Left lung (tissue), 10 donors: ENCODE data around the gene TSPAN7. TPM values are rescaled to one million over a fixed set of nuclear protein-coding genes. Genes with fewer than 3 reads are reported as not detected.

ENCODE experiments used
- ATAC-seq: fragments of 200-7000 bp; cut with Tn5 transposase; one replicate; pipeline ENCODE4 v1.9.1; 2020; ENCODE audit warnings: moderate library complexity
- DNase-seq, 4 donors: peaks; one replicate each; pipeline ENCODE4 v3.0.0-alpha.2; 2013 to 2020
- H3K27ac ChIP-seq, 2 donors: fragments of 200-600 bp; sonication (generic) in 1 of 2; one replicate each; pipeline versions ENCODE4 v1.5.0 to v1.8.0; 2020 to 2021
- H3K27me3 ChIP-seq, 2 donors: fragments of 200-600 bp; sonication (generic) in 1 of 2; one replicate each; pipeline versions ENCODE4 v1.5.0 to v1.8.0; 2020 to 2021
- H3K36me3 ChIP-seq, 2 donors: fragments of 200-600 bp; sonication (generic) in 1 of 2; one replicate each; pipeline versions ENCODE4 v1.5.0 to v1.8.0; 2020 to 2021
- H3K4me1 ChIP-seq, 2 donors: fragments of 200-600 bp; one replicate each; pipeline ENCODE4 v1.8.0; 2021
- H3K4me3 ChIP-seq, 2 donors: fragments of 200-600 bp; sonication (generic) in 1 of 2; one replicate each; pipeline versions ENCODE4 v1.5.0 to v1.8.0; 2020 to 2021; ENCODE audit warnings: mild to moderate bottlenecking in 1 of 2
- H3K9me3 ChIP-seq, 2 donors: fragments of 200-600 bp; sonication (generic) in 1 of 2; one replicate each; pipeline versions ENCODE4 v1.5.0 to v1.8.0; 2020 to 2021
- CTCF ChIP-seq, 2 donors: fragments of 200-600 bp; sonication (generic) in 1 of 2; IDR thresholded peaks; one replicate each; pipeline versions ENCODE4 v1.5.0 to v1.8.0; 2021; ENCODE audit warnings: antibody characterized with exemption in 2 of 2
- intact Hi-C, 2 donors: fragments of 100-400 bp; cut with DNase I; formaldehyde crosslinking; loops; one replicate each; pipeline versions ENCODE4 v1.11.2 to v1.14.2; 2022
- polyA plus RNA-seq, 6 donors: library from polyadenylated mRNA; unstranded; fragments of 120-200 nt; gene quantifications; one replicate each; pipeline ENCODE4 v1.2.1, GENCODE V29; 2013; ENCODE audit not compliant: insufficient read length in 6 of 6
- total RNA-seq, 2 donors: library from RNA; stranded (reverse); fragmentation: NEBNext Ultra II Directional; extraction: Animal tissue kit (Norgen Biotek cat#: 25700); gene quantifications; one replicate each; pipeline ENCODE4 v1.2.1, GENCODE V29; 2021
- donor health status: DM: no; HTN: yes; CAD: no.
- donor health status: DM: no; HTN: no; CAD: no.

The TSPAN7 gene
- total and polyA plus RNA-seq, 8 donors: 33.8 to 52.3 (median 45.9) TPM

GRCh38 chrX:38563030-38563429 is 1.7 kb downstream of the TSPAN7 start:
- intact Hi-C loops: no loop called here
- DNase-seq (no peak), ATAC-seq (no peak)
- peak overlapping the region in 1 of 2 donors; percentile 18 for H3K27ac ChIP-seq
- TF ChIP-seq CTCF (IDR thresholded peaks at IDR 0.05): no peak
- H3K9me3 ChIP-seq: no peaks in the 10 kb centered on the region
- H3K27me3 ChIP-seq: peaks cover 0 to 8% of the 10 kb centered on the region in 2 donors
- peak overlapping the region in 1 of 2 donors; percentile 50 for H3K4me3 ChIP-seq
- peaks cover 0 to 4% of the 10 kb centered on the region in 2 donors for H3K4me1 ChIP-seq
- H3K36me3 ChIP-seq: no peaks in the 10 kb centered on the region

GRCh38 chrX:38570396-38570795 is 9.1 kb downstream of the TSPAN7 start:
- peaks cover 0 to 2% of the 10 kb centered on the region in 2 donors for H3K27me3 ChIP-seq
- H3K9me3 ChIP-seq: no peaks in the 10 kb centered on the region
- peak; percentile 50 for ATAC-seq
- DNase-seq: no peak
- no peak overlapping the region for H3K27ac ChIP-seq
- H3K36me3 ChIP-seq: no peaks in the 10 kb centered on the region
- intact Hi-C loops: no loop called here
- no peak overlapping the region for H3K4me3 ChIP-seq
- no peaks in the 10 kb centered on the region for H3K4me1 ChIP-seq
- TF ChIP-seq CTCF (IDR thresholded peaks at IDR 0.05): no peak

- peaks cover 0 to 2% of the 10 kb centered on the region in 2 donors for H3K27me3 ChIP-seq
- no peak for DNase-seq
- no peak for TF ChIP-seq CTCF (IDR thresholded peaks at IDR 0.05)
- no peaks in the 10 kb centered on the region for H3K9me3 ChIP-seq
- no peaks in the 10 kb centered on the region for H3K4me1 ChIP-seq
- no peak for ATAC-seq
- no peak overlapping the region for H3K27ac ChIP-seq
- no peaks in the 10 kb centered on the region for H3K36me3 ChIP-seq
- H3K4me3 ChIP-seq: no peak overlapping the region
- intact Hi-C loops: no loop called here
These were observed 9.7 kb downstream of the TSPAN7 start for GRCh38 chrX:38571058-38571457.

- H3K27ac ChIP-seq: no peak overlapping the region
- no peaks in the 10 kb centered on the region for H3K4me1 ChIP-seq
- no peak for TF ChIP-seq CTCF (IDR thresholded peaks at IDR 0.05)
- no peak overlapping the region for H3K4me3 ChIP-seq
- H3K9me3 ChIP-seq: no peaks in the 10 kb centered on the region
- DNase-seq (no peak), ATAC-seq (no peak)
- no peaks in the 10 kb centered on the region for H3K36me3 ChIP-seq
- H3K27me3 ChIP-seq: peaks cover 0 to 2% of the 10 kb centered on the region in 2 donors
- intact Hi-C loops: no loop called here
These were observed 13.5 kb downstream of the TSPAN7 start for GRCh38 chrX:38574858-38575257.

- H3K27me3 ChIP-seq: peaks cover 0 to 2% of the 10 kb centered on the region in 2 donors
- DNase-seq: no peak
- no peak overlapping the region for H3K27ac ChIP-seq
- no peaks in the 10 kb centered on the region for H3K36me3 ChIP-seq
- no peaks in the 10 kb centered on the region for H3K4me1 ChIP-seq
- H3K4me3 ChIP-seq: no peak overlapping the region
- no peak for ATAC-seq
- no peaks in the 10 kb centered on the region for H3K9me3 ChIP-seq
- intact Hi-C loops: no loop called here
- TF ChIP-seq CTCF (IDR thresholded peaks at IDR 0.05): no peak
These were observed 14.5 kb downstream of the TSPAN7 start for GRCh38 chrX:38575888-38576287.
